Kidney (tissue), 14 donors: ENCODE measurements around the gene COPS8. TPM values are rescaled to one million over a fixed set of nuclear protein-coding genes. Genes with fewer than 3 reads are reported as not detected.

Source experiments
- DNase-seq, 5 donors: peaks; one replicate each; pipeline ENCODE4 v3.0.0-alpha.2; 2013 to 2020
- FAIRE-seq: peaks from 2 replicates; lab custom pipeline; 2012; peaks lifted over from hg19 to GRCh38; lab: Jason Lieb, UNC
- H3K27ac ChIP-seq, 2 donors: one replicate each; pipeline ENCODE4 v1.7.0; 2013; ENCODE audit warnings: low read depth in 2 of 2, low read length in 2 of 2, inconsistent platforms in 1 of 2
- H3K27me3 ChIP-seq: one replicate; pipeline ENCODE4 v1.7.1; 2013; ENCODE audit warnings: low read length, inconsistent platforms; ENCODE audit not compliant: control insufficient read depth, insufficient read depth
- H3K36me3 ChIP-seq, 3 donors: one replicate each; pipeline versions ENCODE4 v1.7.0 to v1.7.1; 2013; ENCODE audit warnings: low read length in 3 of 3, control low read depth in 1 of 3, inconsistent platforms in 1 of 3; ENCODE audit not compliant: insufficient read depth in 3 of 3, control insufficient read depth in 2 of 3
- H3K4me1 ChIP-seq, 3 donors: one replicate each; pipeline versions ENCODE4 v1.7.0 to v1.7.1; 2013; ENCODE audit warnings: low read length in 3 of 3, inconsistent platforms in 1 of 3, low read depth in 1 of 3; ENCODE audit not compliant: control insufficient read depth in 2 of 3, insufficient read depth in 2 of 3
- H3K4me3 ChIP-seq, 3 donors: one replicate each; pipeline versions ENCODE4 v1.7.0 to v1.8.1; 2013; ENCODE audit warnings: low read length in 3 of 3, control low read depth in 1 of 3, inconsistent platforms in 1 of 3
- H3K9ac ChIP-seq, 3 donors: one replicate each; pipeline versions ENCODE4 v1.7.0 to v1.7.1; 2013; ENCODE audit warnings: low read length in 3 of 3, control low read depth in 1 of 3, inconsistent platforms in 1 of 3
- H3K9me3 ChIP-seq, 3 donors: one replicate each; pipeline versions ENCODE4 v1.7.0 to v1.7.1; 2013; ENCODE audit warnings: low read length in 3 of 3, control low read depth in 1 of 3, inconsistent platforms in 1 of 3; ENCODE audit not compliant: control insufficient read depth in 2 of 3, insufficient read depth in 1 of 3
- CTCF ChIP-seq: IDR thresholded peaks from 3 replicates; pipeline ENCODE4 v1.5.1; 2012; ENCODE audit warnings: mild to moderate bottlenecking, moderate library complexity, borderline replicate concordance; ENCODE audit not compliant: insufficient read depth; ENCODE audit errors: extremely low read depth
- intact Hi-C: fragments of 100-400 bp; cut with DNase I; formaldehyde crosslinking; loops from one replicate; pipeline ENCODE4 v1.11.1; 2022
- polyA plus RNA-seq: library from polyadenylated mRNA; stranded (reverse); fragments of 350-450 nt; fragmentation: Illumina TruSeq; extraction: RNeasy Lipid Tissue Mini Kit (QIAGEN cat#74804); gene quantifications from one replicate; pipeline ENCODE4 v1.2.3, GENCODE V29; 2014; ENCODE audit warnings: low read depth, low replicate concordance; ENCODE audit not compliant: insufficient read depth
- total RNA-seq: library from RNA; stranded (reverse); fragmentation: NEBNext Ultra II Directional; extraction: Animal tissue kit (Norgen Biotek cat#: 25700); gene quantifications from one replicate; pipeline ENCODE4 v1.2.1, GENCODE V29; 2021
- donor health status: control.
- donor health status: control.
- donor health status: control.
- donor health status: control.
- donor health status: control.
- donor health status: DM: yes; HTN: yes; CAD: no.
- donor health status: Normal renal cell carcinoma (clear cell type).

COPS8 gene
- total and polyA plus RNA-seq, 2 donors from 2014 or later: 40.7 to 67.6 TPM

GRCh38 chr2:237074211-237074993 lies 11.3 kb upstream of the COPS8 start:
- no peak overlapping the region for H3K27ac ChIP-seq
- intact Hi-C loops: no loop called here
- no peak for TF ChIP-seq CTCF
- no peaks in the 10 kb centered on the region for H3K9me3 ChIP-seq
- no peak overlapping the region for H3K4me3 ChIP-seq
- no peak overlapping the region for H3K9ac ChIP-seq
- FAIRE-seq: no peak
- no peaks in the 10 kb centered on the region for H3K36me3 ChIP-seq
- peak in 1 of 5 donors; percentile 63 for DNase-seq
- no peaks in the 10 kb centered on the region for H3K27me3 ChIP-seq
- H3K4me1 ChIP-seq: no peaks in the 10 kb centered on the region

GRCh38 chr2:237075749-237076599 lies 9.7 kb upstream of the COPS8 start:
- DNase-seq (peak in 4 of 5 donors; percentile 21 to 58 (median 57)), FAIRE-seq (no peak)
- H3K36me3 ChIP-seq: no peaks in the 10 kb centered on the region
- intact Hi-C loops: no loop called here
- H3K9ac ChIP-seq: no peak overlapping the region
- H3K4me3 ChIP-seq: no peak overlapping the region
- no peak overlapping the region for H3K27ac ChIP-seq
- no peaks in the 10 kb centered on the region for H3K9me3 ChIP-seq
- TF ChIP-seq CTCF: no peak
- H3K27me3 ChIP-seq: no peaks in the 10 kb centered on the region
- no peaks in the 10 kb centered on the region for H3K4me1 ChIP-seq

DNA sequence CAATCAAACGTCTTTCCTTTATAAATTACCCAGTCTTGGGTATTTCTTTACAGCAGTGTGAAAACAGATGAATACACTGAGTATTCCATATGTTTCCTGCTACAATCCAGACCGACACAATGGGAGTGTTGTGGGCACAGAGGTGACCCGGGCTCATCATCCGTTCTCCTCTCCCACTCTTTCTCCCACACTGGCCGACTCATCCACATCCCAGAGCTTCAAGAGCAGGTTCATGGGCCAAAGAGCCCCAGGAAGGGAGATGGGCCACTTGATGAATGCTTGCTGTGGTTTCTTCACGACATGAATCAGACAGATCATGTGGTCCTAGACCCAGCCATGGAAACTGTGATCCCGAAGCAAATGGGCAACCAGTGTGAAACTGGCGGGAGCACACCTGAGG lies 4.1 kb upstream of the COPS8 start:
- H3K27ac ChIP-seq: no peak overlapping the region
- H3K4me1 ChIP-seq: peaks cover 0 to 7% (median 0%) of the 10 kb centered on the region in 3 donors
- H3K4me3 ChIP-seq: no peak overlapping the region
- intact Hi-C loops: no loop called here
- DNase-seq: no peak
- H3K27me3 ChIP-seq: no peaks in the 10 kb centered on the region
- no peak for FAIRE-seq
- no peaks in the 10 kb centered on the region for H3K36me3 ChIP-seq
- TF ChIP-seq CTCF: no peak
- no peak overlapping the region for H3K9ac ChIP-seq
- H3K9me3 ChIP-seq: no peaks in the 10 kb centered on the region
